ENCODE measurements around the gene IRF3.

IRF3 gene

GRCh38 chr19:49665351-49666119 is at the start of gene IRF3, which contains the start of gene BCL2L12:
Gene IRF3 (minus strand): TSS chr19:49665857. CDS start chr19:49664838, 1,019 bp downstream.
Gene BCL2L12 (plus strand): TSS chr19:49665933. CDS start chr19:49666693, 760 bp downstream.
- TF ChIP-seq CTCF (IDR thresholded peaks at IDR 0.05; ENCODE audit: low read depth, low read length): no peak
- H3K4me3 ChIP-seq (ENCODE audit: low read depth, low read length): peak within 1 kb of the TSS; percentile 96

GRCh38 chr19:49713236-49713845 is 47.7 kb upstream of the IRF3 start:
- no peak overlapping the region for H3K4me3 ChIP-seq (ENCODE audit: low read depth, low read length)
- TF ChIP-seq CTCF (IDR thresholded peaks at IDR 0.05; ENCODE audit: low read depth, low read length): no peak

- no peak for TF ChIP-seq CTCF (IDR thresholded peaks at IDR 0.05; ENCODE audit: low read depth, low read length)
- H3K4me3 ChIP-seq (ENCODE audit: low read depth, low read length): no peak overlapping the region
Measured at GRCh38 chr19:49712397-49712859, 46.8 kb upstream of the IRF3 start.

- no peak for TF ChIP-seq CTCF (IDR thresholded peaks at IDR 0.05; ENCODE audit: low read depth, low read length)
- H3K4me3 ChIP-seq (ENCODE audit: low read depth, low read length): no peak overlapping the region
Measured at GRCh38 chr19:49710372-49710951, 44.8 kb upstream of the IRF3 start.

GRCh38 chr19:49705919-49706318 is 40.3 kb upstream of the IRF3 start:
- no peak overlapping the region for H3K4me3 ChIP-seq (ENCODE audit: low read depth, low read length)
- no peak for TF ChIP-seq CTCF (IDR thresholded peaks at IDR 0.05; ENCODE audit: low read depth, low read length)

GRCh38 chr19:49704888-49705642 is 39.4 kb upstream of the IRF3 start:
- no peak overlapping the region for H3K4me3 ChIP-seq (ENCODE audit: low read depth, low read length)

More at GRCh38 chr19:49704888-49705642, 39.4 kb upstream of the IRF3 start:
- TF ChIP-seq CTCF (IDR thresholded peaks at IDR 0.05; ENCODE audit: low read depth, low read length): no peak
